Smooth muscle cell (in vitro differentiated cells): Measurements from ENCODE around the gene ZNF835. TPM values are rescaled to one million over a fixed set of nuclear protein-coding genes. Genes with fewer than 3 reads are reported as not detected.

Experiments
- DNase-seq: peaks from one replicate; lab custom pipeline; 2025; ENCODE audit not compliant: unreplicated experiment; lab: John Stamatoyannopoulos, UW
- H2AFZ ChIP-seq: fragments of 200-600 bp; sonication (generic); 2 replicates; pipeline ENCODE4 v1.6.0; 2016; ENCODE audit warnings: antibody characterized with exemption, low read depth, mild to moderate bottlenecking
- H3F3A ChIP-seq: fragments of 200-600 bp; sonication (generic); 2 replicates; pipeline ENCODE4 v1.6.0; 2017; ENCODE audit warnings: antibody characterized with exemption, low read depth
- H3K27ac ChIP-seq: fragments of 200-600 bp; sonication (generic); 2 replicates; pipeline ENCODE4 v1.5.1; 2016; ENCODE audit warnings: low read depth, mild to moderate bottlenecking
- H3K27me3 ChIP-seq: fragments of 200-600 bp; sonication (generic); 2 replicates; pipeline ENCODE4 v1.6.1; 2016; ENCODE audit warnings: low read depth, mild to moderate bottlenecking
- H3K36me3 ChIP-seq: fragments of 200-600 bp; sonication (generic); 2 replicates; pipeline ENCODE4 v1.5.1; 2016; ENCODE audit warnings: low read depth
- H3K4me1 ChIP-seq: fragments of 200-600 bp; sonication (generic); 2 replicates; pipeline ENCODE4 v1.5.1; 2016; ENCODE audit warnings: low read depth
- H3K4me2 ChIP-seq: fragments of 200-600 bp; sonication (generic); 2 replicates; pipeline ENCODE4 v1.6.0; 2016; ENCODE audit warnings: mild to moderate bottlenecking
- H3K4me3 ChIP-seq: fragments of 200-600 bp; sonication (generic); 2 replicates; pipeline ENCODE4 v1.5.1; 2016; ENCODE audit warnings: mild to moderate bottlenecking
- H3K79me2 ChIP-seq: fragments of 200-600 bp; sonication (generic); 2 replicates; pipeline ENCODE4 v1.6.0; 2016; ENCODE audit warnings: low read depth, mild to moderate bottlenecking
- H3K9ac ChIP-seq: fragments of 200-600 bp; sonication (generic); 2 replicates; pipeline ENCODE4 v1.6.0; 2016; ENCODE audit warnings: low read depth
- H3K9me3 ChIP-seq: fragments of 200-600 bp; sonication (generic); replicated peaks from 2 replicates; pipeline ENCODE4 v1.5.1; 2016; ENCODE audit warnings: low read depth
- H4K20me1 ChIP-seq: fragments of 200-600 bp; sonication (generic); 2 replicates; pipeline ENCODE4 v1.6.0; 2016; ENCODE audit warnings: low read depth
- WGBS: methylation state at CpG from one replicate; pipeline ENCODE4 v1.1.7; 2016; ENCODE audit warnings: low lambda C conversion rate; 5-methylcytosine and 5-hydroxymethylcytosine counted together
- polyA plus RNA-seq: library from polyadenylated mRNA; unstranded; fragments of >200 nt; fragmentation: Nextera tagmentation; extraction: Ambion mirVana; gene quantifications from 2 replicates; pipeline ENCODE4 v1.2.1, GENCODE V29; 2016
- total RNA-seq: library from RNA; depleted of rRNA; stranded (reverse); fragments of >200 nt; gene quantifications from 2 replicates; pipeline ENCODE4 v1.2.3, GENCODE V29; 2014
- TF ChIP-seq, protein P1 (sequence below): fragments of 200-600 bp; sonication (generic); IDR thresholded peaks from 2 replicates; pipeline ENCODE4 v1.5.1; 2017; ENCODE audit warnings: borderline replicate concordance, mild to moderate bottlenecking, antibody characterized with exemption; ENCODE audit not compliant: insufficient read depth, poor library complexity, severe bottlenecking

ZNF835 gene
- total and polyA plus RNA-seq, 2 experiments from 2014 or later = not detected

- Histone ChIP-seq H3K79me2 (no peaks in the 10 kb centered on the region), H3K9ac (no peak within 1 kb of the TSS), H3F3A (no peaks in the 10 kb centered on the region), H3K4me1 (no peaks in the 10 kb centered on the region), H3K27me3 (no peaks in the 10 kb centered on the region), H3K9me3 (no peaks in the 10 kb centered on the region), H3K4me3 (no peak within 1 kb of the TSS), H3K36me3 (no peaks in the 10 kb centered on the region), H3K27ac (no peak within 1 kb of the TSS), H4K20me1 (no peaks in the 10 kb centered on the region), H2AFZ (no peak within 1 kb of the TSS), H3K4me2 (no peak within 1 kb of the TSS)
- TF ChIP-seq, protein P1, sequence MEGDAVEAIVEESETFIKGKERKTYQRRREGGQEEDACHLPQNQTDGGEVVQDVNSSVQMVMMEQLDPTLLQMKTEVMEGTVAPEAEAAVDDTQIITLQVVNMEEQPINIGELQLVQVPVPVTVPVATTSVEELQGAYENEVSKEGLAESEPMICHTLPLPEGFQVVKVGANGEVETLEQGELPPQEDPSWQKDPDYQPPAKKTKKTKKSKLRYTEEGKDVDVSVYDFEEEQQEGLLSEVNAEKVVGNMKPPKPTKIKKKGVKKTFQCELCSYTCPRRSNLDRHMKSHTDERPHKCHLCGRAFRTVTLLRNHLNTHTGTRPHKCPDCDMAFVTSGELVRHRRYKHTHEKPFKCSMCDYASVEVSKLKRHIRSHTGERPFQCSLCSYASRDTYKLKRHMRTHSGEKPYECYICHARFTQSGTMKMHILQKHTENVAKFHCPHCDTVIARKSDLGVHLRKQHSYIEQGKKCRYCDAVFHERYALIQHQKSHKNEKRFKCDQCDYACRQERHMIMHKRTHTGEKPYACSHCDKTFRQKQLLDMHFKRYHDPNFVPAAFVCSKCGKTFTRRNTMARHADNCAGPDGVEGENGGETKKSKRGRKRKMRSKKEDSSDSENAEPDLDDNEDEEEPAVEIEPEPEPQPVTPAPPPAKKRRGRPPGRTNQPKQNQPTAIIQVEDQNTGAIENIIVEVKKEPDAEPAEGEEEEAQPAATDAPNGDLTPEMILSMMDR = no peak
- WGBS = 94% methylated on average over 39 of the region's 60 CpGs
- DNase-seq = no peak
Observed at GRCh38 chr19:56642711-56643459, 28.7 kb downstream of the ZNF835 start, which contains the start of gene SMIM17. TSS of gene SMIM17 (plus strand) at chr19:56643159. CDS start at chr19:56645668, 2,509 bp downstream.

DNA sequence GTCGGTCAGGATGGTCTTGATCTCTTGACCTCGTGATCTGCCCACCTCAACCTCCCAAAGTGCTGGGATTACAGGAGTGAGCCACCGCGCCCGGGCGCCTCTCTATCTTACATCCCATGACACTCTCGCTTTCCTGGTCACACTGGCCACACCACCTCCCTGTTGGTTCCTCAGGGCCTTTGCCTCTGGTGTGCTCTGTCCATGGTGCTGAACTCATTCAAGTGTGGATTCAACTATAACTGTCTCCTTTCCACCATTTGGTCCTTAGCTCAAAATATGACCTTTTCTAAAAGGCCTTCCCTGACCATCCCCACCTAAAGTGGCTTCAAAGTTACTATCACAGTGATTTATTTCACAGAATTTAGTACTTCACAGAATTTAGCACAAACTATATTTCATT, 32.3 kb downstream of the ZNF835 start:
- 93% methylated on average over 7 of the region's 7 CpGs for WGBS
- Histone ChIP-seq H3K27ac (no peak overlapping the region), H3K9ac (no peak overlapping the region), H3K27me3 (no peaks in the 10 kb centered on the region), H3K79me2 (no peaks in the 10 kb centered on the region), H3K4me1 (no peaks in the 10 kb centered on the region), H3F3A (no peaks in the 10 kb centered on the region), H2AFZ (no peak overlapping the region), H3K4me2 (no peak overlapping the region), H3K4me3 (no peak overlapping the region), H3K36me3 (no peaks in the 10 kb centered on the region), H3K9me3 (no peaks in the 10 kb centered on the region), H4K20me1 (no peaks in the 10 kb centered on the region)
- TF ChIP-seq, protein P1 = no peak
- DNase-seq = no peak

DNA sequence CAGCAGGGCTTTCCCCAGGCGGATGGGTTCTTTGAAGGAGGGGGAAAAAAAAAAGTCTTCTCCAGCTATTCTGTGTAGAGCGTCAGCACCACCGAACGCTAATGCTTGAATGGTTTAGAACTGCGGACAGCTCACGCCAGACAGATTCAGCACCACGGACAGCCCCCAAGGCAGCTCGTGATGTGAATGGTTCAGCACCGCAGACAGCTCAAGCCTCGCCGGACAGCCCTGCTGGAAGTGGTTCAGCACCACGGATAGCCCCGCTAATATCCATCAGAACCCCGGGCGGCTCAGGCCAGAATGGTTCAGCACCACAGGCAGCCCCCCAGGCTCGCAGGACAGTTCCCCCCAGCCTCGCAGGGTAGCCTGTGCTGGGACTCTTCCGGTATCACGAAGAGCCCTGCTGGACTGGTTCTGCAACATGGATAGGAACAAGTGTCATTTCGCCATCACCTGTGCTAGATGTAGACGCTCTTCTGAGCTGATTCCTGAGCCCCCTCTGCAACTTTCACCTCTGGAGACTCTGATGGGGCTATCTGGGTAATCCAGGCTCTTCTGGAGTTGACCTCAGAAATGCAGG, 33.5 kb downstream of the ZNF835 start:
- Histone ChIP-seq H3K9me3 (no peaks in the 10 kb centered on the region), H3K4me2 (no peak overlapping the region), H4K20me1 (no peaks in the 10 kb centered on the region), H2AFZ (no peak overlapping the region), H3K4me3 (no peak overlapping the region), H3F3A (no peaks in the 10 kb centered on the region), H3K9ac (no peak overlapping the region), H3K36me3 (no peaks in the 10 kb centered on the region), H3K27ac (no peak overlapping the region), H3K4me1 (no peaks in the 10 kb centered on the region), H3K79me2 (no peaks in the 10 kb centered on the region), H3K27me3 (no peaks in the 10 kb centered on the region)
- TF ChIP-seq, protein P1 = no peak
- DNase-seq = no peak
- 44% methylated on average over 21 of the region's 21 CpGs for WGBS
